ENCODE results near the gene DNLZ.

- no peak for TF ChIP-seq CTCF (IDR thresholded peaks at IDR 0.05; ENCODE audit: low read depth, low read length)
- no peak for TF ChIP-seq MAX (IDR thresholded peaks at IDR 0.05; ENCODE audit: low read depth, low read length)
- no peak for TF ChIP-seq POLR2A (IDR thresholded peaks at IDR 0.05; ENCODE audit: extremely low read depth, insufficient read length)
Measured at GRCh38 chr9:136326061-136326760, 37.3 kb downstream of the DNLZ start.
